ENCODE results near the gene SORBS1.

DNA sequence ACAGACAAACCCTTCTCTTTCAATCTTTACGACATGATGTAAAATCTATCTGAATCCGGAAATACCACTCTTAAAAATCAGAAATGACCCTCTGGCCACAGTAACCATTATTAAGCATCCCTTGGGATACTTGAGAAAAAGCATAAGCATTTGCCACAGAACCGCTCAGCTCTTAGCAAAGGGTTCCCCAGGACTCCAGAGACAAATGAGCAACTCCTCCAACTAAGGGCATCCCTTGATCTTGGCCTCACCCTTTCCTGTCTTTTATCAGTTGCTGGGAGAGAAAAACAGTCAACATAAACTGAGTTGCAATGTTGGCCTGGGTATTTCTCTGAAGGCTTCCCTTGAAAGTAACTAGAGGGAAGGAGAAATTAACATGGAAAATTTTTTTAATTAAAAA is 273.9 kb downstream of the SORBS1 start:
- TF ChIP-seq, protein P1, sequence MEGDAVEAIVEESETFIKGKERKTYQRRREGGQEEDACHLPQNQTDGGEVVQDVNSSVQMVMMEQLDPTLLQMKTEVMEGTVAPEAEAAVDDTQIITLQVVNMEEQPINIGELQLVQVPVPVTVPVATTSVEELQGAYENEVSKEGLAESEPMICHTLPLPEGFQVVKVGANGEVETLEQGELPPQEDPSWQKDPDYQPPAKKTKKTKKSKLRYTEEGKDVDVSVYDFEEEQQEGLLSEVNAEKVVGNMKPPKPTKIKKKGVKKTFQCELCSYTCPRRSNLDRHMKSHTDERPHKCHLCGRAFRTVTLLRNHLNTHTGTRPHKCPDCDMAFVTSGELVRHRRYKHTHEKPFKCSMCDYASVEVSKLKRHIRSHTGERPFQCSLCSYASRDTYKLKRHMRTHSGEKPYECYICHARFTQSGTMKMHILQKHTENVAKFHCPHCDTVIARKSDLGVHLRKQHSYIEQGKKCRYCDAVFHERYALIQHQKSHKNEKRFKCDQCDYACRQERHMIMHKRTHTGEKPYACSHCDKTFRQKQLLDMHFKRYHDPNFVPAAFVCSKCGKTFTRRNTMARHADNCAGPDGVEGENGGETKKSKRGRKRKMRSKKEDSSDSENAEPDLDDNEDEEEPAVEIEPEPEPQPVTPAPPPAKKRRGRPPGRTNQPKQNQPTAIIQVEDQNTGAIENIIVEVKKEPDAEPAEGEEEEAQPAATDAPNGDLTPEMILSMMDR (conservative IDR thresholded peaks at IDR 0.05; ENCODE audit: low read depth, low read length), result no peak
- TF ChIP-seq EZH2 (IDR thresholded peaks at IDR 0.05; ENCODE audit: borderline replicate concordance, low read depth, low read length, poor library complexity, severe bottlenecking), result no peak

Data from A673 (cell line).